HL-60 (cell line): ENCODE measurements around the gene LILRB3.

ENCODE experiments used
- GABPA ChIP-seq: IDR thresholded peaks from 2 replicates; pipeline ENCODE4 v1.6.1; 2012; ENCODE audit warnings: low read depth
- TF ChIP-seq, protein P1 (sequence below): IDR thresholded peaks from one replicate; pipeline ENCODE4 v1.5.1; 2011; ENCODE audit warnings: low read length, control low read depth, inconsistent platforms; ENCODE audit not compliant: insufficient read depth
- TF ChIP-seq, protein P2 (sequence below): IDR thresholded peaks from 2 replicates; pipeline ENCODE4 v1.6.1; 2012; ENCODE audit warnings: low read depth; ENCODE audit not compliant: insufficient replicate concordance

DNA sequence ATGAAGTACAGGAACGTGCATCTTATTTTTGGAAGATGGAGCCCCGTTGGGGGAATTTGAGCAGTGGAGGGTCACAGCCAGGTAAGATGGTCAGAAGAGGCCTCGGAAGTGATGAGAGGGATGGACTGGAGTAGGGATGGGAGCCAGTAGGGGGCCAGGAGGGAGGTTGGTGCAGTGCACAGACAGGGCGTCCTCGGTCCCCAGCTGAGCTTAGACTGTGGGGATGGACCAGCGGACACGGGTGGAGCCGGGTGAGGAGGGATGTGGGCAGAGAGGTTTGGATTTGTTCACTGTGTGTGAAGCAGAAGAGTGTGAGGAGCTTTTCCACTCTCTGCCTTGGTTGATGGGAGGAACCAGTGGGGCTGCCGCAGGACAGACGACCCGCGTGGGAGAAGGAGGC is 11.6 kb downstream of the LILRB3 start:
- TF ChIP-seq, protein P1, sequence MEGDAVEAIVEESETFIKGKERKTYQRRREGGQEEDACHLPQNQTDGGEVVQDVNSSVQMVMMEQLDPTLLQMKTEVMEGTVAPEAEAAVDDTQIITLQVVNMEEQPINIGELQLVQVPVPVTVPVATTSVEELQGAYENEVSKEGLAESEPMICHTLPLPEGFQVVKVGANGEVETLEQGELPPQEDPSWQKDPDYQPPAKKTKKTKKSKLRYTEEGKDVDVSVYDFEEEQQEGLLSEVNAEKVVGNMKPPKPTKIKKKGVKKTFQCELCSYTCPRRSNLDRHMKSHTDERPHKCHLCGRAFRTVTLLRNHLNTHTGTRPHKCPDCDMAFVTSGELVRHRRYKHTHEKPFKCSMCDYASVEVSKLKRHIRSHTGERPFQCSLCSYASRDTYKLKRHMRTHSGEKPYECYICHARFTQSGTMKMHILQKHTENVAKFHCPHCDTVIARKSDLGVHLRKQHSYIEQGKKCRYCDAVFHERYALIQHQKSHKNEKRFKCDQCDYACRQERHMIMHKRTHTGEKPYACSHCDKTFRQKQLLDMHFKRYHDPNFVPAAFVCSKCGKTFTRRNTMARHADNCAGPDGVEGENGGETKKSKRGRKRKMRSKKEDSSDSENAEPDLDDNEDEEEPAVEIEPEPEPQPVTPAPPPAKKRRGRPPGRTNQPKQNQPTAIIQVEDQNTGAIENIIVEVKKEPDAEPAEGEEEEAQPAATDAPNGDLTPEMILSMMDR: no peak
- TF ChIP-seq, protein P2, sequence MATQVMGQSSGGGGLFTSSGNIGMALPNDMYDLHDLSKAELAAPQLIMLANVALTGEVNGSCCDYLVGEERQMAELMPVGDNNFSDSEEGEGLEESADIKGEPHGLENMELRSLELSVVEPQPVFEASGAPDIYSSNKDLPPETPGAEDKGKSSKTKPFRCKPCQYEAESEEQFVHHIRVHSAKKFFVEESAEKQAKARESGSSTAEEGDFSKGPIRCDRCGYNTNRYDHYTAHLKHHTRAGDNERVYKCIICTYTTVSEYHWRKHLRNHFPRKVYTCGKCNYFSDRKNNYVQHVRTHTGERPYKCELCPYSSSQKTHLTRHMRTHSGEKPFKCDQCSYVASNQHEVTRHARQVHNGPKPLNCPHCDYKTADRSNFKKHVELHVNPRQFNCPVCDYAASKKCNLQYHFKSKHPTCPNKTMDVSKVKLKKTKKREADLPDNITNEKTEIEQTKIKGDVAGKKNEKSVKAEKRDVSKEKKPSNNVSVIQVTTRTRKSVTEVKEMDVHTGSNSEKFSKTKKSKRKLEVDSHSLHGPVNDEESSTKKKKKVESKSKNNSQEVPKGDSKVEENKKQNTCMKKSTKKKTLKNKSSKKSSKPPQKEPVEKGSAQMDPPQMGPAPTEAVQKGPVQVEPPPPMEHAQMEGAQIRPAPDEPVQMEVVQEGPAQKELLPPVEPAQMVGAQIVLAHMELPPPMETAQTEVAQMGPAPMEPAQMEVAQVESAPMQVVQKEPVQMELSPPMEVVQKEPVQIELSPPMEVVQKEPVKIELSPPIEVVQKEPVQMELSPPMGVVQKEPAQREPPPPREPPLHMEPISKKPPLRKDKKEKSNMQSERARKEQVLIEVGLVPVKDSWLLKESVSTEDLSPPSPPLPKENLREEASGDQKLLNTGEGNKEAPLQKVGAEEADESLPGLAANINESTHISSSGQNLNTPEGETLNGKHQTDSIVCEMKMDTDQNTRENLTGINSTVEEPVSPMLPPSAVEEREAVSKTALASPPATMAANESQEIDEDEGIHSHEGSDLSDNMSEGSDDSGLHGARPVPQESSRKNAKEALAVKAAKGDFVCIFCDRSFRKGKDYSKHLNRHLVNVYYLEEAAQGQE: no peak
- no peak for TF ChIP-seq GABPA
